ENCODE measurements around the gene ITGA4.

Gene ITGA4

DNA sequence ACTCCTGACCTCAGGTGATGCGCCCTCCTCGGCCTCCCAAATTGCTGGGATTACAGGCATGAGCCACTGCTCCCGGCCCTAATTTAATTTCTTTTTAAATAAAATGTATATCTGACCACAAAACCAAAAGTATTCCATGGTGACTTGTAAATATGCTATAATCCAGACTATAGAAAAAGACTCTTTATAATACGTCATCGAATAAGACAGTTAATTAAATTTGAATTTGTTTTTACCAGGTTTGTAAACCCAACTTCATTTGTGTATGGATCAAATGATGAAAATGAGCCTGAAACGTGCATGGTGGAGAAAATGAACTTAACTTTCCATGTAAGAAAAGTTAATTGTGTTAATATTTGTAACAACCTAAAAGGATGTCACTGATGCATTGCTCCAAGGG lies 69.9 kb downstream of the ITGA4 start:
- Histone ChIP-seq H3K4me2 (no peak overlapping the region), H3K4me3 (no peak overlapping the region), H3K9me3 (no peaks in the 10 kb centered on the region), H3K27ac (no peak overlapping the region), H4K20me1 (peaks cover 78% of the 10 kb centered on the region), H3K27me3 (no peaks in the 10 kb centered on the region), H3K9ac (no peak overlapping the region), H3K4me1 (no peaks in the 10 kb centered on the region), H3K36me3 (peaks cover 94% of the 10 kb centered on the region)
- TF ChIP-seq Cebpa-rat (IDR thresholded peaks at IDR 0.05): no peak

- H3K27ac ChIP-seq: no peak overlapping the region
- no peak overlapping the region for H3K4me2 ChIP-seq
- no peaks in the 10 kb centered on the region for H3K4me1 ChIP-seq
- H3K4me3 ChIP-seq: no peak overlapping the region
- TF ChIP-seq Cebpa-rat (IDR thresholded peaks at IDR 0.05): no peak
- no peaks in the 10 kb centered on the region for H3K27me3 ChIP-seq
- H3K36me3 ChIP-seq: peaks cover 95% of the 10 kb centered on the region
- H3K9me3 ChIP-seq: no peaks in the 10 kb centered on the region
- no peak overlapping the region for H3K9ac ChIP-seq
- H4K20me1 ChIP-seq: peaks cover 83% of the 10 kb centered on the region
Measured at GRCh38 chr2:181528441-181528840, 71.3 kb downstream of the ITGA4 start.

DNA sequence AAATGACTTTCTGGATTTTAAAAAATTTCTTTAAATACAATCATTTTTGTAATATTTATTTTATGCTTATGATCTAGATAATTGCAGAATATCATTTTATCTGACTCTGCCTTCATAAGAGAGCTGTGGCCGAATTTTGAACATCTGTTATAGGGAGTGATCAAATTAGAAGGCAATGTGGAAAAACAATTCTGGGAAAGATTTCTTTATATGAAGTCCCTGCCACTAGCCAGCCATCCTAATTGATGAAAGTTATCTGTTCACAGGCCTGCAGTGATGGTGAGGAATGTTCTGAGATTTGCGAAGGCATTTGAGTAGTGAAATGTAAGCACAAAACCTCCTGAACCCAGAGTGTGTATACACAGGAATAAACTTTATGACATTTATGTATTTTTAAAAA lies 79.5 kb downstream of the ITGA4 start:
- TF ChIP-seq Cebpa-rat (IDR thresholded peaks at IDR 0.05): no peak
- no peak overlapping the region for H3K4me3 ChIP-seq
- H3K9ac ChIP-seq: no peak overlapping the region
- peaks cover 72% of the 10 kb centered on the region for H4K20me1 ChIP-seq
- no peaks in the 10 kb centered on the region for H3K9me3 ChIP-seq
- H3K4me1 ChIP-seq: no peaks in the 10 kb centered on the region
- no peaks in the 10 kb centered on the region for H3K27me3 ChIP-seq
- no peak overlapping the region for H3K4me2 ChIP-seq
- H3K36me3 ChIP-seq: peaks cover 90% of the 10 kb centered on the region
- no peak overlapping the region for H3K27ac ChIP-seq

DNA sequence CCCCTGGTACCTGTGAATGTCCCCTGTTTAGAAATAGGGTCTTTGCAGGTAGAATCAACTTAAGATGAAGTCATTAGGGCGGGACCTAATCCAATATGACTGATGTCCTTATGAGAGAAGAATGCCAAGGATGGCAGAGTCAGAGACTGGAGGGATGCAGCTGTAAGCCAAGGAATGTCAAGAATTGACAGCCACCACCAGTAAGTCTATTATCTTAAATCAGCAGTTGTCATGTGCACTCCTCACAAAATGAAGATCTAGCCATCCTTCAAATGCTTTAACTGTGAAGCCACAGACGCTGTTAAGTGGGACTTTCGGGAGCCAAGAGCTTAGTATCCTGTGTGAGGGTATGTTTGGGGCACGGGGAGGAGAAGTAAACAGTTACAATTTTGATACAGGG lies 83.2 kb downstream of the ITGA4 start:
- no peak for TF ChIP-seq Cebpa-rat (IDR thresholded peaks at IDR 0.05)
- peaks cover 55% of the 10 kb centered on the region for H3K36me3 ChIP-seq

DNA sequence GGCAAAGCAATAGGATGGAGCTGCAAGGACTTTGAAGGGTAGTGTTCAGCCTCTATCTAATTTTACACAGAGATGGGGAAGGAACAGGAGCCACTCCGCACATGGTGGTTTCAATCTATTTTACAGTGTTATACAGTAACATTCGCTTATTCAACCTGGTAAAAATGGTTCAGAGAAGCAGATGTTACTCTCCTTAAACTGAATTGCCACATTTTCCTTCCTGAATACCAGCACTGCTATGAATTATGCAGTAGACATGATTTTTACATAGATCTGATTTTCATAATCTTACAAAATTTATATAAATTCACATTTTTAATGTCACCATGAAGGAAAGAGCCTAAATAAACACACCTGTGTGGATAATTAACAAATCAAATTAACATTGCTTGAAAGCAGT lies 85.0 kb downstream of the ITGA4 start:
- Histone ChIP-seq H3K9me3 (no peaks in the 10 kb centered on the region), H3K9ac (no peak overlapping the region), H3K4me3 (no peak overlapping the region), H3K36me3 (peaks cover 39% of the 10 kb centered on the region), H3K4me1 (no peaks in the 10 kb centered on the region), H4K20me1 (peaks cover 27% of the 10 kb centered on the region; the same call in 1 of the 2 replicates), H3K4me2 (no peak overlapping the region), H3K27me3 (no peaks in the 10 kb centered on the region), H3K27ac (no peak overlapping the region)
- no peak for TF ChIP-seq Cebpa-rat (IDR thresholded peaks at IDR 0.05)

More for the DNA sequence above, 83.2 kb downstream of the ITGA4 start:
- Histone ChIP-seq H3K9me3 (no peaks in the 10 kb centered on the region), H3K27ac (no peak overlapping the region), H3K27me3 (no peaks in the 10 kb centered on the region), H3K9ac (no peak overlapping the region), H3K4me3 (no peak overlapping the region), H3K4me1 (no peaks in the 10 kb centered on the region), H3K4me2 (no peak overlapping the region), H4K20me1 (peaks cover 39% of the 10 kb centered on the region; the same call in 1 of the 2 replicates)

- no peak overlapping the region for H3K4me2 ChIP-seq
- H3K27ac ChIP-seq: no peak overlapping the region
- no peaks in the 10 kb centered on the region for H3K4me1 ChIP-seq
- TF ChIP-seq Cebpa-rat (IDR thresholded peaks at IDR 0.05): no peak
- no peaks in the 10 kb centered on the region for H3K36me3 ChIP-seq
- no peak overlapping the region for H3K4me3 ChIP-seq
- no peaks in the 10 kb centered on the region for H3K9me3 ChIP-seq
- 0 out of 2 replicates have a peak, but pooled peaks cover 7% of the 10 kb centered on the region for H4K20me1 ChIP-seq
- no peak overlapping the region for H3K9ac ChIP-seq
- no peaks in the 10 kb centered on the region for H3K27me3 ChIP-seq
Measured at GRCh38 chr2:181546086-181546485, 88.9 kb downstream of the ITGA4 start.

- Histone ChIP-seq H3K27ac (no peak overlapping the region), H3K4me2 (no peak overlapping the region), H3K36me3 (no peaks in the 10 kb centered on the region), H3K27me3 (no peaks in the 10 kb centered on the region), H3K9me3 (no peaks in the 10 kb centered on the region), H3K4me3 (no peak overlapping the region), H3K4me1 (no peaks in the 10 kb centered on the region), H3K9ac (no peak overlapping the region), H4K20me1 (no peaks in the 10 kb centered on the region)
- no peak for TF ChIP-seq Cebpa-rat (IDR thresholded peaks at IDR 0.05)
Measured at GRCh38 chr2:181552808-181553207, 95.6 kb downstream of the ITGA4 start.

DNA sequence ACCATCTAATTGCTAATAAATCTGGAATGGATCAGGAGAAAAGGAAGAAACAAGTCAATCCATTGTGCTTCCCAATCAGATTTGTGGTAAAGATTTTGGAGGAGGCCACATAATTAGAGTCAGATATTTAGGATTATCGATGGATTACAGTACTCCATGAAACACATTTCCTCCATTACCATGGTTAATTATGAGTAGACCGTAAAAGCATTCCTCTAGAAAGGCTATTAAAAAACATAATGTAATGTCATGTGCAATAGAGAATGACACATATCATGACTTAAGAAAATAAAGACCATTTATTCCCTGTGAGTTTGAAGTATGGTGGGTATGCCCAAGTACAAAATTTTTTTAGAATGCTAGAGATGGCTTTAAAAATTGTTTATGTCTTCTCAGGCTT lies 96.1 kb downstream of the ITGA4 start:
- H3K4me2 ChIP-seq: no peak overlapping the region
- H3K9ac ChIP-seq: no peak overlapping the region
- no peaks in the 10 kb centered on the region for H4K20me1 ChIP-seq
- no peaks in the 10 kb centered on the region for H3K36me3 ChIP-seq
- no peak overlapping the region for H3K27ac ChIP-seq
- H3K9me3 ChIP-seq: no peaks in the 10 kb centered on the region
- no peak for TF ChIP-seq Cebpa-rat (IDR thresholded peaks at IDR 0.05)
- H3K27me3 ChIP-seq: no peaks in the 10 kb centered on the region
- H3K4me3 ChIP-seq: no peak overlapping the region
- H3K4me1 ChIP-seq: no peaks in the 10 kb centered on the region

DNA sequence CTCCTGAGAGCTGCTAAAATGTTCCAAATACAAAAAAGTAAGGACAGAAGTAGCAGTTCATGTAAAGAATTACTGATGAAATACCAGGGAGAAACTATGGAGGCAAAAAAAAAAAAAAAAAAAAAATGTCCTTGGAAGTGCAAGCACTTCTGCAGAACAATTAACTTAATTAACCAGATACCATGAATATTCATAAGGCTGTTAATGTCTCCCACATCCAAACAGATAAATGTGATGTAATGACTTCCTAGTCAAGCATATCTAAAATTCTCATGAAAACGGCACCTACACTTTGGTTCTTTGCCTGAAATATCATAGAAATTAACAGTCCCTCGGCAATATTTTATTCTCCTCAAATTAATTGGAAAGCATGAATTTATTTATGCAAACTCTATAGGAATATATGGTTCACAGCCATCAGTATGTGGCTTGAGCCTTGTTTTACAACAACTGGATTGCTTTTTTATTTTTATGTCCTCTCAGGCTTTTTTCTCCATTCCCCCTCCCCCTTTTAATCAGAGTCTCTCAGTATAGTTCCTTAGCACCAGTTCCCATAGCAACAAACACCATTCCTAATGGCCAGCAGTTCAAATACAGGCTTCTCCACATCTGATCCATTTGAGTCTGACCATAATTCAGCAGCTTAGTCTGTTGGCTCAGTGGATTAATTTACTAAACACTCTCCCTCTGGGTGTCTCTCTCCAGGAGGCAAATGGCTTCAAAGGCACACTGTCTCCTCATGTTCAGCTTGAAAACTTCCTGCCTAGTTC lies 97.1 kb downstream of the ITGA4 start:
- Histone ChIP-seq H4K20me1 (no peaks in the 10 kb centered on the region), H3K4me1 (no peaks in the 10 kb centered on the region), H3K4me3 (no peak overlapping the region), H3K4me2 (no peak overlapping the region), H3K27me3 (no peaks in the 10 kb centered on the region), H3K27ac (no peak overlapping the region), H3K36me3 (no peaks in the 10 kb centered on the region), H3K9me3 (no peaks in the 10 kb centered on the region), H3K9ac (no peak overlapping the region)
- no peak for TF ChIP-seq Cebpa-rat (IDR thresholded peaks at IDR 0.05)

DNA sequence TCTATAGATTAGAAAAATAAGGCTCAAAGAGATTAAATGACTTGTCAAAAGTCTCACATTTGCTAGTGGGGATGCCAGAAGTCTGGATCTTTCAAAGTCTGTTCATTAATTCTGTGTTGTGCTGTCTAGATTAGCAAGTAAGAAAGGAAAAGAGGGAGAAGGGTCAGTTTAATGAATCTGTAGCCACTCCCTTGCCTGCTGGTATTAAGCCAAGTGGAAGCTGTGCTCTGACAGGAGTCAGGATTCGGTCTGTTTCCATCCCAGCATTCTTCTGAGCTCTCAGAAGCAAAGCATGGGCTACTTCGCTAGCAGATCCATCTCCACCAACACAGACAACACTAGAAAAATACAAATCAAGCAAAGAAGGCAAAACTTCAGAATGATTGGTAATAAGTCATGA lies 101.2 kb downstream of the ITGA4 start:
- H4K20me1 ChIP-seq: no peaks in the 10 kb centered on the region

More for the DNA sequence above, 101.2 kb downstream of the ITGA4 start:
- no peaks in the 10 kb centered on the region for H3K9me3 ChIP-seq
- H3K4me1 ChIP-seq: no peaks in the 10 kb centered on the region
- no peaks in the 10 kb centered on the region for H3K27me3 ChIP-seq
- H3K4me2 ChIP-seq: no peak overlapping the region
- no peak overlapping the region for H3K9ac ChIP-seq
- H3K36me3 ChIP-seq: no peaks in the 10 kb centered on the region
- no peak overlapping the region for H3K4me3 ChIP-seq
- no peak overlapping the region for H3K27ac ChIP-seq
- no peak for TF ChIP-seq Cebpa-rat (IDR thresholded peaks at IDR 0.05)
